ENCODE data around the gene SH3BP1. TPM values are rescaled to one million over a fixed set of nuclear protein-coding genes. Genes with fewer than 3 reads are reported as not detected.
A peak's percentile ranks its signal among the peaks of the same experiment; 100 is the strongest.

SH3BP1 gene
- total and polyA plus RNA-seq, 9 of the 15 experiments (the other 6 are each of a cell fraction or from before 2014, with no cell fraction given): 0.10 to 36.2 (median 10.4) TPM

- peak in 1 of 2 experiments; percentile 51; a peak in 1 of 4 replicates for TF ChIP-seq MAZ (CRISPR knock-in tag; conservative IDR thresholded peaks at IDR 0.05 in 1 of 2, IDR thresholded peaks at IDR 0.05 in 1 of 2)
- TF ChIP-seq ZBTB8A (IDR thresholded peaks at IDR 0.05; ENCODE audit: partially characterized antibody): no peak
- TF ChIP-seq, protein P1, sequence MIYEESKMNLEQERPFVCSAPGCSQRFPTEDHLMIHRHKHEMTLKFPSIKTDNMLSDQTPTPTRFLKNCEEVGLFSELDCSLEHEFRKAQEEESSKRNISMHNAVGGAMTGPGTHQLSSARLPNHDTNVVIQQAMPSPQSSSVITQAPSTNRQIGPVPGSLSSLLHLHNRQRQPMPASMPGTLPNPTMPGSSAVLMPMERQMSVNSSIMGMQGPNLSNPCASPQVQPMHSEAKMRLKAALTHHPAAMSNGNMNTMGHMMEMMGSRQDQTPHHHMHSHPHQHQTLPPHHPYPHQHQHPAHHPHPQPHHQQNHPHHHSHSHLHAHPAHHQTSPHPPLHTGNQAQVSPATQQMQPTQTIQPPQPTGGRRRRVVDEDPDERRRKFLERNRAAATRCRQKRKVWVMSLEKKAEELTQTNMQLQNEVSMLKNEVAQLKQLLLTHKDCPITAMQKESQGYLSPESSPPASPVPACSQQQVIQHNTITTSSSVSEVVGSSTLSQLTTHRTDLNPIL (CRISPR knock-in tag; IDR thresholded peaks at IDR 0.05): no peak
- no peak for TF ChIP-seq PREB (CRISPR knock-in tag; IDR thresholded peaks at IDR 0.05)
- TF ChIP-seq CTCF (IDR thresholded peaks at IDR 0.05 in 2 of 3, conservative IDR thresholded peaks at IDR 0.05 in 1 of 3; ENCODE audit: insufficient read depth in 2 of 3, low read depth in 1 of 3, low read length in 3 of 3): peak; percentile 54 to 71 (median 61); a peak in 5 of 6 replicates
- TF ChIP-seq CTCFL (IDR thresholded peaks at IDR 0.05; ENCODE audit: borderline replicate concordance, insufficient read depth, low read depth, low read length, poor library complexity, severe bottlenecking): peak; percentile 63
- TF ChIP-seq ZNF785 (CRISPR knock-in tag; IDR thresholded peaks at IDR 0.05): no peak
- TF ChIP-seq, protein P2, sequence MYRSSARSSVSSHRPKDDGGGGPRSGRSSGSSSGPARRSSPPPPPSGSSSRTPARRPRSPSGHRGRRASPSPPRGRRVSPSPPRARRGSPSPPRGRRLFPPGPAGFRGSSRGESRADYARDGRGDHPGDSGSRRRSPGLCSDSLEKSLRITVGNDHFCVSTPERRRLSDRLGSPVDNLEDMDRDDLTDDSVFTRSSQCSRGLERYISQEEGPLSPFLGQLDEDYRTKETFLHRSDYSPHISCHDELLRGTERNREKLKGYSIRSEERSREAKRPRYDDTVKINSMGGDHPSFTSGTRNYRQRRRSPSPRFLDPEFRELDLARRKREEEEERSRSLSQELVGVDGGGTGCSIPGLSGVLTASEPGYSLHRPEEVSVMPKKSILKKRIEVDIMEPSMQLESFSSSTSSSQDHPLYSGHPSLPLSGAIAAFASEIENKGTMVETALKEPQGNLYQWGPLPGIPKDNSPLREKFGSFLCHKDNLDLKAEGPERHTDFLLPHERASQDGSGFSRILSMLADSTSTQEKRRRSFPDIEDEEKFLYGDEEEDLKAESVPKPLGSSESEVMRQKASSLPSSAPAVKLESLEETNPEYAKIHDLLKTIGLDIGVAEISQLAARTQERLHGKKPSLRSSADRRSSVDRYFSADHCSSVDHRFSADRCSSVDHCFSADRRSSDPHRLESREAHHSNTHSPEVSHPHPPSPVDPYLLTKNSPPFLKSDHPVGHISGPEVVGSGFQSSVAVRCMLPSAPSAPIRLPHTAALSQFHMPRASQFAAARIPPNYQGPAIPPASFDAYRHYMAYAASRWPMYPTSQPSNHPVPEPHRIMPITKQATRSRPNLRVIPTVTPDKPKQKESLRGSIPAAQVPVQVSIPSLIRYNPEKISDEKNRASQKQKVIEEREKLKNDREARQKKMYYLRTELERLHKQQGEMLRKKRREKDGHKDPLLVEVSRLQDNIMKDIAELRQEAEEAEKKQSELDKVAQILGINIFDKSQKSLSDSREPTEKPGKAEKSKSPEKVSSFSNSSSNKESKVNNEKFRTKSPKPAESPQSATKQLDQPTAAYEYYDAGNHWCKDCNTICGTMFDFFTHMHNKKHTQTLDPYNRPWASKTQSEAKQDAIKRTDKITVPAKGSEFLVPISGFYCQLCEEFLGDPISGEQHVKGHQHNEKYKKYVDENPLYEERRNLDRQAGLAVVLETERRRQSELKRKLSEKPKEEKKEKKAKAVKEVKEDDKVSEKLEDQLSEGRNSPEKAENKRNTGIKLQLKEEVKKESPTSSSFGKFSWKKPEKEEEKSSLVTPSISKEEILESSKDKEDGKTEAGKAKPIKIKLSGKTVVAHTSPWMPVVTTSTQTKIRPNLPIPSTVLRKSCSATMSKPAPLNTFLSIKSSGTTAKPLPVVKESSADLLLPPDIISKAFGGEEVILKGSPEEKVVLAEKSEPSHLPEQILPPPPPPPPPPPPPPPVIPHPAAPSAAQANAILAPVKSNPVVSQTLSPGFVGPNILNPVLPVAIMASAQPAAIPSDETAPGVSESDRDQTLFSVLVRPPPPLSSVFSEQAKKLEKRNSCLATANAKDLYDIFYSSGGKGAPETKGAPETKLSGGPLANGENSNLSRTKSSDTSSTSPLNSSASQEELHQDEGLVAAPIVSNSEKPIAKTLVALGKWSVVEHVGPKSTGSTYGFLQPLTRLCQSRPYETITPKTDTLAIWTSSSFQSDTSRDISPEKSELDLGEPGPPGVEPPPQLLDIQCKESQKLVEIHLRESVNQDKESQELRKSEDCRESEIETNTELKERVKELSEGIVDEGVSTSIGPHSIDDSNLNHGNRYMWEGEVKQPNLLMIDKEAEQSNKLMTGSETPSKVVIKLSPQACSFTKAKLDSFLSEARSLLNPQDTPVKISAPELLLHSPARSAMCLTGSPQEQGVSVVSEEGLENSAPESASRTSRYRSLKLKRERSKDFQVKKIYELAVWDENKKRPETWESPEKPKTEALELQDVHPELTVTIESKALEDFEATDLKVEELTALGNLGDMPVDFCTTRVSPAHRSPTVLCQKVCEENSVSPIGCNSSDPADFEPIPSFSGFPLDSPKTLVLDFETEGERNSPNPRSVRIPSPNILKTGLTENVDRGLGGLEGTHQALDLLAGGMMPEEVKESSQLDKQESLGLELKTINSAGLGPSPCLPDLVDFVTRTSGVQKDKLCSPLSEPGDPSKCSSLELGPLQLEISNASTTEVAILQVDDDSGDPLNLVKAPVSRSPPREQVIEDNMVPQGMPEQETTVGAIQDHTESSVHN (IDR thresholded peaks at IDR 0.05; ENCODE audit: borderline replicate concordance in 1 of 2, low read depth in 1 of 2): no peak
- TF ChIP-seq CCAR2 (IDR thresholded peaks at IDR 0.05; ENCODE audit: low read depth, low read length): no peak
Measured at GRCh38 chr22:37623075-37624016, 16.1 kb upstream of the SH3BP1 start (continued).
